HG03354 (cell line): ENCODE data around the gene ADGRF1.
"Not testable (repeated sequence)": the region's sequence is repeated elsewhere in the genome, so short reads cannot be mapped to it uniquely, and the experiment has no call there.

Experiments used
- ATAC-seq: cut with Tn5 transposase; IDR thresholded peaks from one replicate; pipeline ENCODE4 v1.9.1; 2021; ENCODE audit warnings: mild to moderate bottlenecking; ENCODE audit not compliant: unreplicated experiment, poor library complexity, severe bottlenecking

The ADGRF1 gene

GRCh38 chr6:46990818-46991510 is 51.2 kb downstream of the ADGRF1 start:
- not testable (repeated sequence) for ATAC-seq

GRCh38 chr6:46990031-46990644 is 52.0 kb downstream of the ADGRF1 start:
- no peak for ATAC-seq

- no peak for ATAC-seq
These were observed 52.7 kb downstream of the ADGRF1 start for GRCh38 chr6:46989398-46989797.

GRCh38 chr6:46985943-46986342 is 56.2 kb downstream of the ADGRF1 start:
- ATAC-seq: no peak

GRCh38 chr6:46983007-46983411 is 59.1 kb downstream of the ADGRF1 start:
- ATAC-seq: no peak

- ATAC-seq: no peak
These were observed 62.9 kb downstream of the ADGRF1 start for GRCh38 chr6:46979206-46979605.

GRCh38 chr6:46974786-46975185 is 67.3 kb downstream of the ADGRF1 start:
- ATAC-seq: no peak

GRCh38 chr6:46973029-46973428 is 69.1 kb downstream of the ADGRF1 start:
- ATAC-seq: no peak

GRCh38 chr6:46972531-46972930 is 69.6 kb downstream of the ADGRF1 start:
- no peak for ATAC-seq

GRCh38 chr6:46969206-46969605 is 72.9 kb downstream of the ADGRF1 start:
- ATAC-seq: no peak

GRCh38 chr6:46967826-46968349 is 74.2 kb downstream of the ADGRF1 start:
- no peak for ATAC-seq

- ATAC-seq: no peak
These were observed 77.2 kb downstream of the ADGRF1 start for GRCh38 chr6:46964716-46965519.

- ATAC-seq: no peak
These were observed 78.5 kb downstream of the ADGRF1 start for GRCh38 chr6:46963626-46964025.

GRCh38 chr6:46963039-46963438 is 79.1 kb downstream of the ADGRF1 start:
- ATAC-seq: no peak

GRCh38 chr6:46961711-46962110 is 80.4 kb downstream of the ADGRF1 start:
- ATAC-seq: no peak

GRCh38 chr6:46961232-46961631 is 80.9 kb downstream of the ADGRF1 start:
- no peak for ATAC-seq

GRCh38 chr6:46959419-46959818 is 82.7 kb downstream of the ADGRF1 start:
- no peak for ATAC-seq

GRCh38 chr6:46956409-46956808 is 85.7 kb downstream of the ADGRF1 start:
- no peak for ATAC-seq

- ATAC-seq: no peak
These were observed 87.2 kb downstream of the ADGRF1 start for GRCh38 chr6:46954837-46955451.

- no peak for ATAC-seq
These were observed 88.2 kb downstream of the ADGRF1 start for GRCh38 chr6:46953921-46954320.
